ENCODE results near the gene SLC25A48.

The SLC25A48 gene

GRCh38 chr5:135934939-135935338, 100.5 kb downstream of the SLC25A48 start:
- no peak for DNase-seq

- DNase-seq = no peak
These were observed 102.9 kb downstream of the SLC25A48 start for GRCh38 chr5:135937245-135937911.
